Measurements from ENCODE around the gene ALOXE3.

ALOXE3 gene

DNA sequence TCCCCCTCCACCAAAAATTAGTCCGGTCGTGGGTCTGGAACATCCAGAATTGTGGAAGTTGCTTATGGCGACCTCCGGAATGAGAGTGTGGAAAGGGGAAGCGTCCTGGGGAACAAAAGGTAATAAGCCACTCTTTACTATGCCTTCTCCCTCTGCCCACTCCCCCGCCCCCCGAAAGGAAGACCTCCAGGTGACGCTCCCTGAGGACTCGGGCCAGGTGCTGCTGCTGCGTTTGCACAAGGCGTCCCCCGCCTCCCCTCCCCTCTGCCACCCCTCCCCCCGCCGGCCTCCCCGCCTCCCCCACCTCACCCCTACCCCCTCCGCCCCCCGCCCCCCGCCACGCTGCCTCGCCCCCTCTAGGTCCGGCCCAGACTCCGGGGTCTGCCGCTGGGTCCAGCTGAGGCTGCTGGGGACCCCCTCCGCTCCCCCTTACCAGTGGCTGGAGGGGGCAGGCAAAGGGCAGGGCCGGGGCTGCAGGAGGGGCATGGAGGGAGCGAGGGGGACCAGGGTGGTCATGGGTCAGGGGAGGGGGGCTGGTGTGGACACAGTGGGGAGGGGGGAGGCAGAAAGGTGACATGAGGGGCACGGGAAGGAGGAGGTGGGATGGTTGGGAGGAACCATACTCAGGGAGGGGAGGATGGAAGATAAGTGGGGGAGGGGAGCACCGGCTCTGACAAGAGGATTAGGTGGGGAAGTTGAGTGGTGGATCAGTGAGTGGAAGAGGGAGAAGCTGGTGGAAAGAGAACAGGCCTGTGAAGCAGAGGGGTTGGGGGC is 54.4 kb downstream of the ALOXE3 start:
- TF ChIP-seq ZFX (IDR thresholded peaks at IDR 0.05; ENCODE audit: borderline replicate concordance) (no peak), CTCF (IDR thresholded peaks at IDR 0.05) (no peak)
- H3K27ac ChIP-seq = peak overlapping the region; percentile 100

- peak overlapping the region; percentile 100 for H3K27ac ChIP-seq
- TF ChIP-seq ZFX (IDR thresholded peaks at IDR 0.05; ENCODE audit: borderline replicate concordance) (no peak), CTCF (IDR thresholded peaks at IDR 0.05) (no peak)
These were observed 55.4 kb downstream of the ALOXE3 start for GRCh38 chr17:8062807-8063483.

GRCh38 chr17:8062435-8062806 is 55.9 kb downstream of the ALOXE3 start:
- peak overlapping the region; percentile 100 for H3K27ac ChIP-seq
- TF ChIP-seq ZFX (IDR thresholded peaks at IDR 0.05; ENCODE audit: borderline replicate concordance) = no peak
- TF ChIP-seq CTCF (IDR thresholded peaks at IDR 0.05) = no peak

DNA sequence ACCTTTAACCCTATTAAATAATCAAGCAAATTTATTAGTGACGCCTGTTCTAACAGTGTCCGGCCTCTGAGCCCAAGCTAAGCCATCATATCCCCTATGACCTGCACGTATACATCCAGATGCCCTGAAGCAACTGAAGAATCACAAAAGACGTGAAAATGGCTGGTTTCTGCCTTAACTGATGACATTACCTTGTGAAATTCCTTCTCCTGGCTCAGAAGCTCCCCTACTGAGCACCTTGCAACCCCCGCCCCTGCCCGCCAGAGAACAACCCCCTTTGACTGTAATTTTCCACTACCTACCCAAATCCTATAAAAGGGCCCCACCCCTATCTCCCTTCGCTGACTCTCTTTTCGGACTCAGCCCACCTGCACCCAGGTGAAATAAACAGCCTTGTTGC is 56.5 kb downstream of the ALOXE3 start:
- H3K27ac ChIP-seq = peak overlapping the region; percentile 100

DNA sequence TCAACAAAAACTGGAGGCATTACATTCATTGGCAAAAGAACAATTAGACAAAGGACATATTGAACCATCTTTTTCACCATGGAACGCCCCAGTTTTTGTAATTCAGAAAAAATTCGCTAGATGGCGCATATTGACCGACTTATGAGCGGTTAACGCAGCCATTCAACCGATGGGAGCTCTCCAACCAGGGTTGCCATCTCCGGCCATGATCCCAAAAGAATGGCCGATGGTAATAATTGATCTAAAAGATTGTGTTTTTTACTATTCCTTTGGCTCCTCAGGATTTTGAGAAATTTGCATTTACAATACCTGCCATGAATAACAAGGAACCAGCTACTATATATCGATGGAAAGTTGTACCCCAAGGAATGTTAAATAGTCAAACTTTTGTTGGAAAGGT is 58.0 kb downstream of the ALOXE3 start:
- peak overlapping the region; percentile 100 for H3K27ac ChIP-seq
- TF ChIP-seq CTCF (IDR thresholded peaks at IDR 0.05) (peak; percentile 78), ZFX (IDR thresholded peaks at IDR 0.05; ENCODE audit: borderline replicate concordance) (no peak)

GRCh38 chr17:8059131-8059530 is 59.2 kb downstream of the ALOXE3 start:
- no peak for TF ChIP-seq CTCF (IDR thresholded peaks at IDR 0.05)
- TF ChIP-seq ZFX (IDR thresholded peaks at IDR 0.05; ENCODE audit: borderline replicate concordance) = no peak
- H3K27ac ChIP-seq = peak overlapping the region; percentile 100

GRCh38 chr17:8057691-8058114 is 60.6 kb downstream of the ALOXE3 start:
- TF ChIP-seq CTCF (IDR thresholded peaks at IDR 0.05) (peak; percentile 79), ZFX (IDR thresholded peaks at IDR 0.05; ENCODE audit: borderline replicate concordance) (no peak)
- peak overlapping the region; percentile 100 for H3K27ac ChIP-seq

Data from 22Rv1 (cell line).